PC-3 (cell line): ENCODE results near the gene DCLK3. TPM values are rescaled to one million over a fixed set of nuclear protein-coding genes. Genes with fewer than 3 reads are reported as not detected.

Experiments
- ATAC-seq: fragments of 200-7000 bp; cut with Tn5 transposase; 2 replicates; pipeline ENCODE4 v1.9.1; 2020; ENCODE audit warnings: mild to moderate bottlenecking, moderate library complexity
- BruUV-seq: library from RNA; stranded (reverse); fragments of 400-500 nt; replicated peaks from 2 replicates; lab custom pipeline; 2021; lab: Mats Ljungman, UMichigan
- CTCF ChIA-PET: fragments of 300-600 bp; sonication (Branson Sonifier 250); formaldehyde crosslinking; loops from one replicate; lab custom pipeline; 2022; ENCODE audit warnings: antibody characterized with exemption; lab: Charles Lee
- POLR2A ChIA-PET: fragments of 300-600 bp; sonication (Branson Sonifier 250); formaldehyde crosslinking; loops from one replicate; lab custom pipeline; 2022; ENCODE audit warnings: antibody characterized with exemption; ENCODE audit not compliant: unreplicated experiment; lab: Charles Lee
- DNase-seq: peaks from one replicate; pipeline ENCODE4 v3.0.0-alpha.2; 2015
- H2AFZ ChIP-seq: fragments of 300-600 bp; sonication (generic); 2 replicates; pipeline ENCODE4 v1.6.0; 2016; ENCODE audit warnings: antibody characterized with exemption, low read length
- H3F3A ChIP-seq: fragments of 300-600 bp; sonication (generic); one replicate; pipeline ENCODE4 v1.6.0; 2017; ENCODE audit warnings: antibody characterized with exemption, low read length, control low read depth, mild to moderate bottlenecking; ENCODE audit not compliant: unreplicated experiment
- H3K27ac ChIP-seq: fragments of 300-600 bp; sonication (generic); 2 replicates; pipeline ENCODE4 v1.5.1; 2016; ENCODE audit warnings: mild to moderate bottlenecking, low read length
- H3K27me3 ChIP-seq: fragments of 300-600 bp; sonication (generic); 2 replicates; pipeline ENCODE4 v1.6.1; 2016; ENCODE audit warnings: low read length, mixed read lengths
- H3K36me3 ChIP-seq: fragments of 300-600 bp; sonication (generic); 2 replicates; pipeline ENCODE4 v1.6.1; 2016; ENCODE audit warnings: low read depth, mixed run types, low read length, mixed read lengths
- H3K4me1 ChIP-seq: fragments of 300-600 bp; sonication (generic); 2 replicates; pipeline ENCODE4 v1.5.1; 2016; ENCODE audit warnings: low read length; ENCODE audit not compliant: insufficient read depth
- H3K4me2 ChIP-seq: fragments of 300-600 bp; sonication (generic); 2 replicates; pipeline ENCODE4 v1.6.0; 2016; ENCODE audit warnings: low read length
- H3K4me3 ChIP-seq: fragments of 300-600 bp; sonication (generic); 2 replicates; pipeline ENCODE4 v1.5.1; 2016; ENCODE audit warnings: mild to moderate bottlenecking, low read length, mixed read lengths
- H3K79me2 ChIP-seq: fragments of 300-600 bp; sonication (generic); 2 replicates; pipeline ENCODE4 v1.6.1; 2017; ENCODE audit warnings: low read length, mixed read lengths
- H3K9ac ChIP-seq: fragments of 300-600 bp; sonication (generic); 2 replicates; pipeline ENCODE4 v1.6.0; 2016; ENCODE audit warnings: mild to moderate bottlenecking, low read length
- H3K9me2 ChIP-seq: fragments of 300-600 bp; sonication (generic); replicated peaks from 2 replicates; pipeline ENCODE4 v1.6.1; 2016; ENCODE audit warnings: mixed run types, low read length, mixed read lengths
- H3K9me3 ChIP-seq: fragments of 300-600 bp; sonication (generic); 2 replicates; pipeline ENCODE4 v1.6.1; 2016; ENCODE audit warnings: low read length, mixed read lengths
- H4K20me1 ChIP-seq: fragments of 300-600 bp; sonication (generic); 2 replicates; pipeline ENCODE4 v1.6.1; 2016; ENCODE audit warnings: low read length, mixed read lengths
- CTCF ChIP-seq: fragments of 300-600 bp; sonication (generic); conservative IDR thresholded peaks from 2 replicates; pipeline ENCODE4 v1.5.1; 2017; ENCODE audit warnings: antibody characterized with exemption, low read depth, mild to moderate bottlenecking, low read length
- EZH2 ChIP-seq: fragments of 300-600 bp; sonication (generic); IDR thresholded peaks from one replicate; pipeline ENCODE4 v1.6.1; 2017; ENCODE audit warnings: antibody characterized with exemption, mild to moderate bottlenecking, low read length; ENCODE audit not compliant: unreplicated experiment
- EZH2phosphoT487 ChIP-seq: fragments of 300-600 bp; sonication (generic); IDR thresholded peaks from 2 replicates; pipeline ENCODE4 v1.6.1; 2018; ENCODE audit warnings: mild to moderate bottlenecking, antibody characterized with exemption, low read length, borderline replicate concordance
- intact Hi-C: fragments of 100-400 bp; cut with micrococcal nuclease; formaldehyde crosslinking; loops from 2 replicates; pipeline ENCODE4 v1.9.0; 2023
- total RNA-seq: library from RNA; depleted of rRNA; stranded (reverse); fragments of >200 nt; gene quantifications from 2 replicates; pipeline ENCODE4 v1.2.3, GENCODE V29; 2014

The DCLK3 gene
- total RNA-seq, 1 experiment from 2014 or later, result not detected

DNA sequence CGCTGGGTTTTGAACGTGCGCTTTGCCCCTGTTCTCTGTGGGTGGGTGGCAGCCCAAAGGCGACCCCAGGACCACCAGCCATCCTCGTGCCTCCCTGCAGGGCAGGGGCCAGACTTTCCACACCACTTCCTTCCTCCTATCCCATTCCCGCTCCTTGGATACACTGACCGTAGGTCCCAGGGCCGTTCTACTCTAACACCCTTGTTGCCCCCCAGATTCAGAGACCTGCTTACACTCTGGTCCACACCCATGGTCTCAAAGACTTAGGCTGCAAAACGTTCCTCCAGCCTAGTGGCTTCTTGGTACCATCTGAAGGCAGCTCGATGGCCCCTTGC lies 318 bp upstream of the DCLK3 start:
- no peak overlapping the region for H3K4me3 ChIP-seq
- no TSS peak for BruUV-seq
- H3F3A ChIP-seq, result no peaks in the 10 kb centered on the region
- H3K36me3 ChIP-seq, result no peaks in the 10 kb centered on the region
- no peaks in the 10 kb centered on the region for H3K79me2 ChIP-seq
- no peak for DNase-seq
- H3K27ac ChIP-seq, result no peak overlapping the region
- no peak overlapping the region for H3K9ac ChIP-seq
- H3K4me2 ChIP-seq, result no peak overlapping the region
- no peaks in the 10 kb centered on the region for H3K4me1 ChIP-seq
- no peaks in the 10 kb centered on the region for H3K9me3 ChIP-seq
- intact Hi-C loops, result no loop called here
- POLR2A ChIA-PET, result no interaction called here
- no peak for ATAC-seq
- no peak overlapping the region for H2AFZ ChIP-seq
- peaks cover 74% of the 10 kb centered on the region for H3K27me3 ChIP-seq
- CTCF ChIA-PET, result no interaction called here
- no peaks in the 10 kb centered on the region for H3K9me2 ChIP-seq
- no peaks in the 10 kb centered on the region for H4K20me1 ChIP-seq
- TF ChIP-seq EZH2phosphoT487, result no peak
- TF ChIP-seq EZH2, result no peak
- TF ChIP-seq CTCF, result no peak

DNA sequence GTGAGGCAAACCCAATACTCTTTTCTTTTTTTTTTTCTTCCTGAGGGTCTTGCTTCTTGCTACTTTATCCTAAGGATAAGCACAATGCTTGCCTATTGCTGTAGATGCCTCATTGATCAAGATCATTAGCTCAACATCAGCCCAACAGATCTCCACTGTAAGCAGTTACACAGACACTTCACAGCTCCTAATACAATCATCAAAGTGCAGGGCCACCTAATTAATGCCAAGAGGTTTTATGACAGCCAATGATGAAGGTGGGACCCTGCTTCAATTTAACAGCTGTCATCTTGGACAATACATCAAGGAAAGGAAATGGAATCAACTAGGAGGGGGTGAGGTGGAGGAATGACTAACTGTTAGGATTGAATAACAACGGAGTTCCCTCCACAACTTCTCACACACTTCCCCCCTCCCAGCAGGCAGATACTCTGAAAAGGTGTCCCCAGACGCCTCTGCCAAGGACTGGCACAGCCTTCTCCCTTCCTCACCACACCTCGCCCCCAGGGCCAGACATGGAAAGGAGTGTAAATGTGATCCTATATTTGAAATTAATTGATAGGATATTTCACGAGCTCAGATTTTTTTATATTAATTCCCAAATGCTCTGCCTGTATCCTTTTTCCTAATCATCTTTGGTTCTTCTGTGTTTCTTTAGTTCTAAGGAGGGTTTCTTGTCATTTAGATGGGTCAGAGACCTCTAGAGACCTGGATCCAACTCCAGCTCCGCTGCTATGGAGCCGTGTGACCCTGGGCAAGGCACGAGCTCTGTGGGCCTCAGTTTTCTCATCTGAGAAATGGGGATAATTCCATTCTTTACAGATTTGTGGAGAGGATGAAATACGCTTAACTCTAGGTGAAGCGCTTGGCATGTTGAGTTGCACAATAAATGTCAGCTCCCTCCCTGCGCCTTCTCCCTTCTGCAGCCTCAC lies 1.2 kb downstream of the DCLK3 start:
- Histone ChIP-seq H3K27ac (no peak overlapping the region), H3K36me3 (no peaks in the 10 kb centered on the region), H2AFZ (no peak overlapping the region), H3K4me3 (no peak overlapping the region), H3K9me2 (no peaks in the 10 kb centered on the region), H3F3A (no peaks in the 10 kb centered on the region), H3K9ac (no peak overlapping the region), H3K4me1 (no peaks in the 10 kb centered on the region), H3K4me2 (no peak overlapping the region), H4K20me1 (no peaks in the 10 kb centered on the region), H3K9me3 (no peaks in the 10 kb centered on the region), H3K79me2 (no peaks in the 10 kb centered on the region), H3K27me3 (peaks cover 60% of the 10 kb centered on the region)
- no TSS peak for BruUV-seq
- ATAC-seq (no peak), DNase-seq (no peak)
- ChIA-PET POLR2A (no interaction called here), CTCF (interaction anchor here (0.6 kb wide), 1 partner anchor 10 kb away, joined by 4 read pairs; no protein-coding TSS in a partner anchor)
- TF ChIP-seq EZH2 (no peak), EZH2phosphoT487 (no peak), CTCF (no peak)
- intact Hi-C loops, result no loop called here

GRCh38 chr3:36761779-36762178 lies 2.6 kb downstream of the DCLK3 start:
- H2AFZ ChIP-seq, result no peak overlapping the region
- intact Hi-C loops, result no loop called here
- ATAC-seq (no peak), DNase-seq (no peak)
- H3K4me2 ChIP-seq, result no peak overlapping the region
- peaks cover 58% of the 10 kb centered on the region for H3K27me3 ChIP-seq
- no peaks in the 10 kb centered on the region for H4K20me1 ChIP-seq
- H3K36me3 ChIP-seq, result no peaks in the 10 kb centered on the region
- no peaks in the 10 kb centered on the region for H3K9me2 ChIP-seq
- ChIA-PET CTCF (no interaction called here), POLR2A (no interaction called here)
- H3K27ac ChIP-seq, result no peak overlapping the region
- no peaks in the 10 kb centered on the region for H3K4me1 ChIP-seq
- H3K79me2 ChIP-seq, result no peaks in the 10 kb centered on the region
- H3F3A ChIP-seq, result no peaks in the 10 kb centered on the region
- TF ChIP-seq CTCF (no peak), EZH2 (no peak), EZH2phosphoT487 (no peak)
- BruUV-seq, result no TSS peak
- no peak overlapping the region for H3K4me3 ChIP-seq
- H3K9ac ChIP-seq, result no peak overlapping the region
- no peaks in the 10 kb centered on the region for H3K9me3 ChIP-seq
